HG03025 (cell line): ENCODE data around the gene FOXI1.
"Not testable (repeated sequence)": the region's sequence is repeated elsewhere in the genome, so short reads cannot be mapped to it uniquely, and the experiment has no call there.

Experiments
- ATAC-seq: cut with Tn5 transposase; IDR thresholded peaks from one replicate; pipeline ENCODE4 v1.9.1; 2021; ENCODE audit warnings: mild to moderate bottlenecking, moderate library complexity; ENCODE audit not compliant: unreplicated experiment, low FRiP score

Gene FOXI1

GRCh38 chr5:170087168-170087817 is 18.4 kb upstream of the FOXI1 start:
- ATAC-seq, result no peak

- ATAC-seq, result no peak
Measured at GRCh38 chr5:170092455-170093101, 13.1 kb upstream of the FOXI1 start.

GRCh38 chr5:170094329-170094728 is 11.4 kb upstream of the FOXI1 start:
- not testable (repeated sequence) for ATAC-seq

GRCh38 chr5:170095646-170096045 is 10.1 kb upstream of the FOXI1 start:
- ATAC-seq, result no peak

GRCh38 chr5:170097934-170098333 is 7.8 kb upstream of the FOXI1 start:
- no peak for ATAC-seq

- no peak for ATAC-seq
Measured at GRCh38 chr5:170100066-170100943, 5.4 kb upstream of the FOXI1 start.

GRCh38 chr5:170103447-170103846 is 2.2 kb upstream of the FOXI1 start:
- ATAC-seq, result no peak

- no peak for ATAC-seq
Measured at GRCh38 chr5:170104299-170104698, 1.4 kb upstream of the FOXI1 start.

GRCh38 chr5:170104710-170105109 is 987 bp upstream of the FOXI1 start:
- no peak for ATAC-seq

GRCh38 chr5:170107674-170108073 is 2.0 kb downstream of the FOXI1 start:
- ATAC-seq, result no peak

GRCh38 chr5:170108266-170108785 is 2.6 kb downstream of the FOXI1 start:
- no peak for ATAC-seq

GRCh38 chr5:170109059-170110031 is 3.6 kb downstream of the FOXI1 start:
- no peak for ATAC-seq

- ATAC-seq, result no peak
Measured at GRCh38 chr5:170110403-170111087, 4.8 kb downstream of the FOXI1 start.

GRCh38 chr5:170111088-170111785 is 5.5 kb downstream of the FOXI1 start:
- ATAC-seq, result no peak

- no peak for ATAC-seq
Measured at GRCh38 chr5:170112876-170113521, 7.3 kb downstream of the FOXI1 start.

- ATAC-seq, result no peak
Measured at GRCh38 chr5:170113522-170113900, 7.8 kb downstream of the FOXI1 start.

- no peak for ATAC-seq
Measured at GRCh38 chr5:170114271-170114670, 8.6 kb downstream of the FOXI1 start.

- ATAC-seq, result no peak
Measured at GRCh38 chr5:170115925-170116324, 10.2 kb downstream of the FOXI1 start.
